HepG2 (cell line): ENCODE data around the gene C3orf52. TPM values are rescaled to one million over a fixed set of nuclear protein-coding genes. Genes with fewer than 3 reads are reported as not detected.

Experiments used
- ATF1 ChIP-seq: IDR thresholded peaks from 2 replicates; pipeline ENCODE4 v1.6.1; 2016; ENCODE audit warnings: mild to moderate bottlenecking, control low read depth
- CCDC6 ChIP-seq: sonication (generic); formaldehyde crosslinking; IDR thresholded peaks from 2 replicates; pipeline ENCODE4 v1.8.1; 2022; ENCODE audit warnings: mild to moderate bottlenecking, missing genetic modification reagents, moderate library complexity
- NFE2L1 ChIP-seq: sonication (generic); formaldehyde crosslinking; IDR thresholded peaks from 2 replicates; pipeline ENCODE4 v1.4.0; 2020; ENCODE audit warnings: missing genetic modification reagents, mild to moderate bottlenecking, borderline replicate concordance
- RFXAP ChIP-seq: sonication (generic); formaldehyde crosslinking; IDR thresholded peaks from 2 replicates; pipeline ENCODE4 v1.4.0; 2020; ENCODE audit warnings: missing genetic modification reagents, borderline replicate concordance
- SKI ChIP-seq: fragments of 450-650 bp; IDR thresholded peaks from one replicate; pipeline ENCODE4 v1.6.1; 2018; ENCODE audit warnings: mild to moderate bottlenecking; ENCODE audit not compliant: partially characterized antibody
- TCF7 ChIP-seq: sonication (generic); IDR thresholded peaks from 2 replicates; pipeline ENCODE4 v1.6.1; 2016; ENCODE audit warnings: antibody characterized with exemption, low read depth
- ZNF136 ChIP-seq: sonication (generic); formaldehyde crosslinking; IDR thresholded peaks from 2 replicates; pipeline ENCODE4 v1.8.1; 2022; ENCODE audit warnings: low read depth, mild to moderate bottlenecking, moderate library complexity, missing genetic modification reagents
- ZNF598 ChIP-seq: sonication (generic); formaldehyde crosslinking; IDR thresholded peaks from 2 replicates; pipeline ENCODE4 v1.5.1; 2020; ENCODE audit warnings: mild to moderate bottlenecking, missing genetic modification reagents, borderline replicate concordance
- polyA plus RNA-seq, 8 experiments: library from polyadenylated mRNA; depleted of rRNA in 3 of 8; stranded (reverse) in 7 of 8; unstranded in 1 of 8; fragments of >200 nt; fragmentation: Illumina TruSeq in 4 of 8; extraction: Trizol in 4 of 8; gene quantifications; 2 replicates each; pipeline versions ENCODE4 v1.2.1 to v1.2.3, GENCODE V29; 2011 to 2016; ENCODE audit warnings: low read depth in 4 of 8, missing spikeins in 1 of 8, mixed read lengths in 1 of 8; ENCODE audit not compliant: insufficient read depth in 1 of 8
- total RNA-seq, 5 experiments: library from RNA; depleted of rRNA; stranded (reverse); fragments of >200 nt; fragmentation: Illumina TruSeq; extraction: Trizol; gene quantifications; 2 replicates each; pipeline ENCODE4 v1.2.3, GENCODE V29; 2016; ENCODE audit warnings: low read depth in 1 of 5
- TF ChIP-seq, protein P1 (sequence below), 2 experiments: sonication (generic) in 1 of 2; formaldehyde crosslinking in 1 of 2; IDR thresholded peaks; 2 replicates each; pipeline versions ENCODE4 v1.6.1 to v1.9.0; 2014 to 2022; ENCODE audit warnings: antibody characterized with exemption in 1 of 2, borderline replicate concordance in 1 of 2, inconsistent platforms in 1 of 2, low read depth in 1 of 2, missing genetic modification reagents in 1 of 2
- TF ChIP-seq, protein P2 (sequence below): fragments of 450-650 bp; IDR thresholded peaks from 2 replicates; pipeline ENCODE4 v1.6.1; 2016
- TF ChIP-seq, protein P3 (sequence below): sonication (generic); formaldehyde crosslinking; IDR thresholded peaks from 2 replicates; pipeline ENCODE4 v1.8.1; 2022; ENCODE audit warnings: low read depth, mild to moderate bottlenecking, missing genetic modification reagents
- TF ChIP-seq, protein P4 (sequence below): sonication (generic); formaldehyde crosslinking; IDR thresholded peaks from 2 replicates; pipeline ENCODE4 v1.9.0; 2021; ENCODE audit warnings: missing genetic modification reagents, mild to moderate bottlenecking, borderline replicate concordance
- TF ChIP-seq, protein P5 (sequence below): sonication (generic); formaldehyde crosslinking; IDR thresholded peaks from 2 replicates; pipeline ENCODE4 v1.8.0; 2022; ENCODE audit warnings: missing genetic modification reagents, mild to moderate bottlenecking, borderline replicate concordance

C3orf52 gene
- total and polyA plus RNA-seq, 2 of the 13 experiments (the other 11 are each of a cell fraction or from before 2014, with no cell fraction given) = 0.79 to 1.2 TPM

DNA sequence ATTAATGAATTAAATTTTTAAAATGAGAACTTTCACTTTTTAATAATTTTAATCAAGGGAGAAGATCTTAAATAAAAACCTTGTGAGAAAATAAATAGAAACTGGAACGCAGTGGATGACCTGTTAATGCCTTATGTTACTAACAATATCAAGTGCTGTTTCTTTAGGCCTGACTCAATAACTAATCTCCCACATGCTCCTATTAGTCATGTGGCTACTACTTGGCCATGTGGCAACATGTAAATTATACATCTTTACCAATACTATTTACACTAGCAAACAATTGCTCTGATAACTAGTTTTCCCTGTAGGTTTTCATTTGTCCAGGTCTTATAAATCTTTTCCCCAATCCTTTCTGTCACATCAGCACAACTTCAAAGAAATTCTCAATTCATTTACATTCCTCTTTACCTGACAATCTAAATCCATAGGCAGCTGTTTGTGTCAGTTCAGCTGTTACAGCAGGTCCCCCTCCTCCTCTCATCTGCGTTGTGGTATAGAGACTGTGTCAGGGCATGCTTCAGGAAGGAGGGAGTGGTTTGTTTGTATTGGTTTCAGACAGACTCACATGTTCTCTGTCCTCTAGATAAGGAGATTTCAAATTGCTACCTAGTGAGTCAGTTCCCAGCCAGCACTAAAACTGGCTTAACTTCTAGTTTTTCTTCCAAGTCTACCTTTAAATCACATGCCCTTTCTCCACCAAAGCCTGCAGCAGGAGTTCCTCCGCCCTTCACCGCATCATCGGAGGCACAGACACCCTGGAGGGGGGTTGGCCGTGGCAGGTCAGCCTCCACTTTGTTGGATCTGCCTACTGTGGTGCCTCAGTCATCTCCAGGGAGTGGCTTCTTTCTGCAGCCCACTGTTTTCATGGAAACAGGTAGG lies 11.3 kb upstream of the C3orf52 start (continued):
- TF ChIP-seq, protein P1, sequence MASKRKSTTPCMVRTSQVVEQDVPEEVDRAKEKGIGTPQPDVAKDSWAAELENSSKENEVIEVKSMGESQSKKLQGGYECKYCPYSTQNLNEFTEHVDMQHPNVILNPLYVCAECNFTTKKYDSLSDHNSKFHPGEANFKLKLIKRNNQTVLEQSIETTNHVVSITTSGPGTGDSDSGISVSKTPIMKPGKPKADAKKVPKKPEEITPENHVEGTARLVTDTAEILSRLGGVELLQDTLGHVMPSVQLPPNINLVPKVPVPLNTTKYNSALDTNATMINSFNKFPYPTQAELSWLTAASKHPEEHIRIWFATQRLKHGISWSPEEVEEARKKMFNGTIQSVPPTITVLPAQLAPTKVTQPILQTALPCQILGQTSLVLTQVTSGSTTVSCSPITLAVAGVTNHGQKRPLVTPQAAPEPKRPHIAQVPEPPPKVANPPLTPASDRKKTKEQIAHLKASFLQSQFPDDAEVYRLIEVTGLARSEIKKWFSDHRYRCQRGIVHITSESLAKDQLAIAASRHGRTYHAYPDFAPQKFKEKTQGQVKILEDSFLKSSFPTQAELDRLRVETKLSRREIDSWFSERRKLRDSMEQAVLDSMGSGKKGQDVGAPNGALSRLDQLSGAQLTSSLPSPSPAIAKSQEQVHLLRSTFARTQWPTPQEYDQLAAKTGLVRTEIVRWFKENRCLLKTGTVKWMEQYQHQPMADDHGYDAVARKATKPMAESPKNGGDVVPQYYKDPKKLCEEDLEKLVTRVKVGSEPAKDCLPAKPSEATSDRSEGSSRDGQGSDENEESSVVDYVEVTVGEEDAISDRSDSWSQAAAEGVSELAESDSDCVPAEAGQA (IDR thresholded peaks at IDR 0.05; ENCODE audit: low read depth) = no peak
- TF ChIP-seq, protein P1 (CRISPR knock-in tag; IDR thresholded peaks at IDR 0.05; ENCODE audit: borderline replicate concordance) = no peak
- TF ChIP-seq TCF7 (no peak), RFXAP (CRISPR knock-in tag) (no peak), ZNF136 (CRISPR knock-in tag) (no peak), NFE2L1 (CRISPR knock-in tag) (no peak), SKI (no peak), ATF1 (CRISPR knock-in tag) (no peak), CCDC6 (no peak), ZNF598 (CRISPR knock-in tag) (no peak)
- TF ChIP-seq, protein P2, sequence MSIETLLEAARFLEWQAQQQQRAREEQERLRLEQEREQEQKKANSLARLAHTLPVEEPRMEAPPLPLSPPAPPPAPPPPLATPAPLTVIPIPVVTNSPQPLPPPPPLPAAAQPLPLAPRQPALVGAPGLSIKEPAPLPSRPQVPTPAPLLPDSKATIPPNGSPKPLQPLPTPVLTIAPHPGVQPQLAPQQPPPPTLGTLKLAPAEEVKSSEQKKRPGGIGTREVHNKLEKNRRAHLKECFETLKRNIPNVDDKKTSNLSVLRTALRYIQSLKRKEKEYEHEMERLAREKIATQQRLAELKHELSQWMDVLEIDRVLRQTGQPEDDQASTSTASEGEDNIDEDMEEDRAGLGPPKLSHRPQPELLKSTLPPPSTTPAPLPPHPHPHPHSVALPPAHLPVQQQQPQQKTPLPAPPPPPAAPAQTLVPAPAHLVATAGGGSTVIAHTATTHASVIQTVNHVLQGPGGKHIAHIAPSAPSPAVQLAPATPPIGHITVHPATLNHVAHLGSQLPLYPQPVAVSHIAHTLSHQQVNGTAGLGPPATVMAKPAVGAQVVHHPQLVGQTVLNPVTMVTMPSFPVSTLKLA = 0 out of 2 replicates have a peak, but pooled peaks have one; percentile 29
- TF ChIP-seq, protein P3, sequence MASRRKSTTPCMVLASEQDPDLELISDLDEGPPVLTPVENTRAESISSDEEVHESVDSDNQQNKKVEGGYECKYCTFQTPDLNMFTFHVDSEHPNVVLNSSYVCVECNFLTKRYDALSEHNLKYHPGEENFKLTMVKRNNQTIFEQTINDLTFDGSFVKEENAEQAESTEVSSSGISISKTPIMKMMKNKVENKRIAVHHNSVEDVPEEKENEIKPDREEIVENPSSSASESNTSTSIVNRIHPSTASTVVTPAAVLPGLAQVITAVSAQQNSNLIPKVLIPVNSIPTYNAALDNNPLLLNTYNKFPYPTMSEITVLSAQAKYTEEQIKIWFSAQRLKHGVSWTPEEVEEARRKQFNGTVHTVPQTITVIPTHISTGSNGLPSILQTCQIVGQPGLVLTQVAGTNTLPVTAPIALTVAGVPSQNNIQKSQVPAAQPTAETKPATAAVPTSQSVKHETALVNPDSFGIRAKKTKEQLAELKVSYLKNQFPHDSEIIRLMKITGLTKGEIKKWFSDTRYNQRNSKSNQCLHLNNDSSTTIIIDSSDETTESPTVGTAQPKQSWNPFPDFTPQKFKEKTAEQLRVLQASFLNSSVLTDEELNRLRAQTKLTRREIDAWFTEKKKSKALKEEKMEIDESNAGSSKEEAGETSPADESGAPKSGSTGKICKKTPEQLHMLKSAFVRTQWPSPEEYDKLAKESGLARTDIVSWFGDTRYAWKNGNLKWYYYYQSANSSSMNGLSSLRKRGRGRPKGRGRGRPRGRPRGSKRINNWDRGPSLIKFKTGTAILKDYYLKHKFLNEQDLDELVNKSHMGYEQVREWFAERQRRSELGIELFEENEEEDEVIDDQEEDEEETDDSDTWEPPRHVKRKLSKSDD = no peak
- TF ChIP-seq, protein P4, sequence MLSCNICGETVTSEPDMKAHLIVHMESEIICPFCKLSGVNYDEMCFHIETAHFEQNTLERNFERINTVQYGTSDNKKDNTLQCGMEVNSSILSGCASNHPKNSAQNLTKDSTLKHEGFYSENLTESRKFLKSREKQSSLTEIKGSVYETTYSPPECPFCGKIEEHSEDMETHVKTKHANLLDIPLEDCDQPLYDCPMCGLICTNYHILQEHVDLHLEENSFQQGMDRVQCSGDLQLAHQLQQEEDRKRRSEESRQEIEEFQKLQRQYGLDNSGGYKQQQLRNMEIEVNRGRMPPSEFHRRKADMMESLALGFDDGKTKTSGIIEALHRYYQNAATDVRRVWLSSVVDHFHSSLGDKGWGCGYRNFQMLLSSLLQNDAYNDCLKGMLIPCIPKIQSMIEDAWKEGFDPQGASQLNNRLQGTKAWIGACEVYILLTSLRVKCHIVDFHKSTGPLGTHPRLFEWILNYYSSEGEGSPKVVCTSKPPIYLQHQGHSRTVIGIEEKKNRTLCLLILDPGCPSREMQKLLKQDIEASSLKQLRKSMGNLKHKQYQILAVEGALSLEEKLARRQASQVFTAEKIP (CRISPR knock-in tag) = no peak
- TF ChIP-seq, protein P5, sequence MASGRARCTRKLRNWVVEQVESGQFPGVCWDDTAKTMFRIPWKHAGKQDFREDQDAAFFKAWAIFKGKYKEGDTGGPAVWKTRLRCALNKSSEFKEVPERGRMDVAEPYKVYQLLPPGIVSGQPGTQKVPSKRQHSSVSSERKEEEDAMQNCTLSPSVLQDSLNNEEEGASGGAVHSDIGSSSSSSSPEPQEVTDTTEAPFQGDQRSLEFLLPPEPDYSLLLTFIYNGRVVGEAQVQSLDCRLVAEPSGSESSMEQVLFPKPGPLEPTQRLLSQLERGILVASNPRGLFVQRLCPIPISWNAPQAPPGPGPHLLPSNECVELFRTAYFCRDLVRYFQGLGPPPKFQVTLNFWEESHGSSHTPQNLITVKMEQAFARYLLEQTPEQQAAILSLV (CRISPR knock-in tag) = no peak
